Nephron (organoid): ENCODE results near the gene TOX3.

Experiments used
- H3K27ac Mint-ChIP-seq, 3 experiments: 2 replicates each; pipeline ENCODE4 v1.8.0; 2020; ENCODE audit warnings: mixed read lengths in 3 of 3, mild to moderate bottlenecking in 2 of 3, moderate library complexity in 1 of 3
- H3K27me3 Mint-ChIP-seq: 2 replicates; pipeline ENCODE4 v1.8.0; 2021; ENCODE audit warnings: low read depth, mild to moderate bottlenecking, moderate library complexity, mixed read lengths
- H3K36me3 Mint-ChIP-seq: 2 replicates; pipeline ENCODE4 v1.8.0; 2020; ENCODE audit warnings: low read depth, mixed read lengths
- H3K4me1 Mint-ChIP-seq: 2 replicates; pipeline ENCODE4 v1.8.0; 2020; ENCODE audit warnings: mixed read lengths
- H3K4me3 Mint-ChIP-seq, 3 experiments: 2 replicates each; pipeline ENCODE4 v1.8.0; 2020; ENCODE audit warnings: mild to moderate bottlenecking in 3 of 3, mixed read lengths in 3 of 3, moderate library complexity in 2 of 3
- H3K9me3 Mint-ChIP-seq: 2 replicates; pipeline ENCODE4 v1.8.0; 2020; ENCODE audit warnings: mixed read lengths
- CTCF ChIP-seq, 3 experiments: fragments of 200-600 bp; sonication (generic); IDR thresholded peaks; one replicate each; pipeline ENCODE4 v1.5.0; 2021; ENCODE audit warnings: antibody characterized with exemption in 3 of 3; ENCODE audit not compliant: unreplicated experiment in 3 of 3

The TOX3 gene

GRCh38 chr16:52553322-52553721, 6.4 kb upstream of the TOX3 start:
- no peak overlapping the region for H3K4me3 Mint-ChIP-seq
- H3K27me3 Mint-ChIP-seq = peaks cover 56% of the 10 kb centered on the region
- peak; percentile 11 to 19 (median 12) for TF ChIP-seq CTCF (IDR thresholded peaks at IDR 0.05; ENCODE audit: unreplicated experiment in 3 of 3)
- no peak overlapping the region for H3K27ac Mint-ChIP-seq
- no peaks in the 10 kb centered on the region for H3K36me3 Mint-ChIP-seq
- H3K4me1 Mint-ChIP-seq = no peaks in the 10 kb centered on the region
- peaks cover 4% of the 10 kb centered on the region for H3K9me3 Mint-ChIP-seq

- Mint-ChIP-seq H3K27ac (no peak overlapping the region), H3K4me1 (peaks cover 5% of the 10 kb centered on the region), H3K36me3 (no peaks in the 10 kb centered on the region), H3K4me3 (no peak overlapping the region), H3K27me3 (peaks cover 63% of the 10 kb centered on the region), H3K9me3 (peaks cover 4% of the 10 kb centered on the region)
- TF ChIP-seq CTCF (IDR thresholded peaks at IDR 0.05; ENCODE audit: unreplicated experiment in 3 of 3) = no peak
These were observed 5.7 kb upstream of the TOX3 start for GRCh38 chr16:52552643-52553042.

GRCh38 chr16:52549011-52549692, 2.2 kb upstream of the TOX3 start:
- Mint-ChIP-seq H3K27me3 (peaks cover 86% of the 10 kb centered on the region), H3K36me3 (no peaks in the 10 kb centered on the region), H3K9me3 (no peaks in the 10 kb centered on the region), H3K27ac (no peak overlapping the region), H3K4me1 (peaks cover 18% of the 10 kb centered on the region), H3K4me3 (peak overlapping the region; percentile 45 to 97 (median 90))
- TF ChIP-seq CTCF (IDR thresholded peaks at IDR 0.05; ENCODE audit: unreplicated experiment in 3 of 3) = peak; percentile 68 to 72 (median 68)

- H3K27ac Mint-ChIP-seq = peak overlapping the region; percentile 35 to 83 (median 77)
- peaks cover 87% of the 10 kb centered on the region for H3K27me3 Mint-ChIP-seq
- no peak for TF ChIP-seq CTCF (IDR thresholded peaks at IDR 0.05; ENCODE audit: unreplicated experiment in 3 of 3)
- H3K4me3 Mint-ChIP-seq = peak overlapping the region; percentile 89 to 97 (median 90)
- H3K36me3 Mint-ChIP-seq = no peaks in the 10 kb centered on the region
- no peaks in the 10 kb centered on the region for H3K9me3 Mint-ChIP-seq
- peaks cover 18% of the 10 kb centered on the region for H3K4me1 Mint-ChIP-seq
These were observed 1.5 kb upstream of the TOX3 start for GRCh38 chr16:52548261-52549010.

GRCh38 chr16:52547834-52548215, 882 bp upstream of the TOX3 start:
- TF ChIP-seq CTCF (IDR thresholded peaks at IDR 0.05; ENCODE audit: unreplicated experiment in 3 of 3) = no peak
- Mint-ChIP-seq H3K4me1 (peaks cover 18% of the 10 kb centered on the region), H3K4me3 (peak overlapping the region; percentile 89 to 97 (median 90)), H3K27ac (peak overlapping the region; percentile 35 to 83 (median 77)), H3K27me3 (peaks cover 88% of the 10 kb centered on the region), H3K36me3 (no peaks in the 10 kb centered on the region), H3K9me3 (no peaks in the 10 kb centered on the region)
